HG03280 (cell line): ENCODE measurements around the gene MOV10.
"Not testable (repeated sequence)": the region's sequence is repeated elsewhere in the genome, so short reads cannot be mapped to it uniquely, and the experiment has no call there.

Source experiments
- ATAC-seq: cut with Tn5 transposase; IDR thresholded peaks from one replicate; pipeline ENCODE4 v1.9.1; 2021; ENCODE audit warnings: mild to moderate bottlenecking, moderate library complexity; ENCODE audit not compliant: unreplicated experiment

Gene MOV10

GRCh38 chr1:112674440-112674985, at the start of gene MOV10:
TSS of gene MOV10 (plus strand) at chr1:112674659. CDS start at chr1:112674913, 254 bp downstream.
- peak; percentile 49 for ATAC-seq

GRCh38 chr1:112625696-112626095, 48.8 kb upstream of the MOV10 start:
- ATAC-seq, result no peak

GRCh38 chr1:112626193-112626592, 48.3 kb upstream of the MOV10 start:
- ATAC-seq, result no peak

GRCh38 chr1:112626887-112627286, 47.6 kb upstream of the MOV10 start:
- ATAC-seq, result no peak

GRCh38 chr1:112628516-112628915, 45.9 kb upstream of the MOV10 start:
- no peak for ATAC-seq

GRCh38 chr1:112629256-112629655, 45.2 kb upstream of the MOV10 start:
- ATAC-seq, result no peak

GRCh38 chr1:112633628-112634027, 40.8 kb upstream of the MOV10 start:
- no peak for ATAC-seq

DNA sequence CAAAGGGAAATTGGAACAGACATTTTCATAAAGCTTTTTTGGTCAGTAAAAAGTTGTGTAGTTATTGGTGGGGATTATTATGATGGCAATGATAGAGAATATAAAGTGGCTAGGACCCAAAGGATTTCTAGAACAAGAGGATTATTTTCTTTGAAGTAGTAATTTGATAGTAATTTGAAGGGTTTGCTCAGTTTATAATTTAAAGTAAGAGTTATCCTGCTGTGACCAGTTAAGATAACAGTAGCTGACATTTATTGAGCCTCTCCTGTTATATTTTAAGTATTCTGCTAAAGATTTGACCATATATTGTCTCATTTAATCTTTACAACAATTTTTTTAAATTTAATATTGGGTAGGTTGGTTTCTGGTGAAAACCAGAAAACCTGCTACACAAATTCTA, 40.1 kb upstream of the MOV10 start:
- ATAC-seq, result no peak

DNA sequence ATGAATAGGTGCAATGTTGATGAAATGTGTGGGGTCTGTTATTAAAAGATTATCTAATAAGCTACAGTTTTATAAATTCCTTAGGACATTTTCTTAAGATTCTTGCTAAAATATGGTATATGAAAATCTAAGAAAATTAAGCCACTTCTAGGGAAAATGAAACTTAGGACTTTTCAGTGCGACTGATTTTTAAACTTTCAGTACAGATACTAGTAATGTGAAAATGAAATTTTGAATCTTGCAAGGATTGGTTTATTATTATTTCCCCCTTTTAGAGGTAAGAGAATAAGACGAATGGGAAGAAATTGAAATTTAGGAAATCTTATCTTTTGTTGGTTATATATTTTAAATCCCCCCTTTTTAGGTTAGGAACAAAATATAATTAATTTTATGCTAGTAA, 38.4 kb upstream of the MOV10 start:
- ATAC-seq, result peak; percentile 29

GRCh38 chr1:112636597-112637253, 37.7 kb upstream of the MOV10 start:
- ATAC-seq, result no peak

DNA sequence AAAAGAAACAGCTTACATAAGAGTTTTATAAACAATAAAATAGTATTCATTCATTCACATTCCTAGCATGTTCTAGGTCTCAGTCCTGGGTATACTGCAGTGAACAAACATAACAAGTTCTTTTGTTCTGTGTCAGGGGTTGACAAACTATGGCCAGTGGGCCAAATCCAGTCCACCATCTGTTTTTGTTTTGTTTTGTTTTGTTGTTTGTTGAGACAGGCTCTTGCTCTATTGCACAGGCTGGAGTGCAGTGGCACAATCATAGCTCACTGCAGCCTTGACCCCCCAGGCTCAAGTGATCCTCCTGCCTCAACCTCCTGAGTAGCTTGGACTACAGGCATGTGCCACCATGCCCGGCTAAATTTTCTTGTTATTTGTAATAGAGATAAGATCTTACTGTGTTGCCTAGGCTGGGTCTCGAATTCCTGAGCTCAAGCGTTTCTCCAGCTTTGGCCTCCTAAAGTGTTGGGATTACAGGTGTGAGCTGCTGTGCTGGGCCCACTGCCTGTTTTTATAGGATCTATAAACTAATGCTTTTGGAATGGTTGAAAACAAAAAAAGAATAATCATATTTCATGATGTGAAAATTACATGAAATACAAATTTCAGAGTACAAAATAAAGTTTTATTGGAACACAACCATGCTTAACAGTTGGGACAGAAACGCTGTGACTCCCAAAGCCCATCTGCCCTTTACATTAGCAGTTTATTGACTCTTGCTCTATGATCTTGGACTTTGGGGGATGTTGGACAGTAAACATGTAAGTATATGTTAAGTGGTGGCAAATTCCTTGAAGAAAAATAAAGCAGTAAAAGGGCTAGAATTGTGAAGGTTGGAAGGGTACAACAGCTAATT, 37.0 kb upstream of the MOV10 start:
- no peak for ATAC-seq

GRCh38 chr1:112638110-112638428, 36.4 kb upstream of the MOV10 start:
- no peak for ATAC-seq

- ATAC-seq, result not testable (repeated sequence)
Measured at GRCh38 chr1:112640437-112640836, 34.0 kb upstream of the MOV10 start.

GRCh38 chr1:112643080-112643479, 31.4 kb upstream of the MOV10 start:
- ATAC-seq, result no peak

DNA sequence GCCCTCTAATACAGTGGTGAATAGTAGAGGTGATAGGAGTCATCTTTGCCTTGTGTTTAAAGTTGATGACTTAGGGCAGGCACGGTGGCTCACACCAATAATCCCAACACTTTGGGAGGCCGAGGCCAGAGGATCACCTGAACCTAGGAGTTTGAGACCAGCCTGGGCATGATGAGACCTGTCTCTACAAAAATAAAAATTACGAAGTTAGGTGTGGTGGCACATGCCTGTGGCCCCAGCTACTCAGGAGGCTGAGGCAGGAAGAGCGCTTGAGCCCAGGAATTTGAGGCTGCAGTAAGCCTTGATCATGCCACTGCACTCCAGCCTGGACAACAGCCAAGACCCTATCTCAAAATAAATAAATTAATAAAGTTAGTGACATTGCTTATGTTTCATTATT, 28.2 kb upstream of the MOV10 start:
- ATAC-seq, result no peak

- ATAC-seq, result no peak
Measured at GRCh38 chr1:112651205-112651604, 23.3 kb upstream of the MOV10 start.

GRCh38 chr1:112665857-112666256, 8.6 kb upstream of the MOV10 start:
- ATAC-seq, result no peak

GRCh38 chr1:112666946-112667345, 7.5 kb upstream of the MOV10 start:
- ATAC-seq, result no peak

DNA sequence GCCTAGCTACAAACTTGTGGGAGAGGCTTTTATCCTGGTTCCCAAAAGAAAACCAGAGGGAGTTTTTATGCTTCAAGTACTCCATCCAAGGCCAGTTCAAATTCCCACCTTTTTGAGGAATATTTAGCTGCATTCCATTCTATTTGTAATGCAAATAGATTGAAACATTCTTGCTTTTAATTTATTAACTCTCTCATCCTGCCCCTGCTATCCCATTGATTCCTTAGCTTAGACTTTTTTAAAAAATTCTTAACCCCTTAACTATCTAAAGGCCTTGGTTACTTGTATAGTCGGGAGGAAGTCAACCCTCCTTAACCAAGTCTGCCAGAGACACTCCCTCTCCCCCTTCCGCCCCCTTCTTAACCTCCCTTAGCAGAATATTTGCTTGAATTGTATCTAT, 2.5 kb upstream of the MOV10 start:
- no peak for ATAC-seq

- ATAC-seq, result no peak
Measured at GRCh38 chr1:112672842-112673241, 1.6 kb upstream of the MOV10 start.

DNA sequence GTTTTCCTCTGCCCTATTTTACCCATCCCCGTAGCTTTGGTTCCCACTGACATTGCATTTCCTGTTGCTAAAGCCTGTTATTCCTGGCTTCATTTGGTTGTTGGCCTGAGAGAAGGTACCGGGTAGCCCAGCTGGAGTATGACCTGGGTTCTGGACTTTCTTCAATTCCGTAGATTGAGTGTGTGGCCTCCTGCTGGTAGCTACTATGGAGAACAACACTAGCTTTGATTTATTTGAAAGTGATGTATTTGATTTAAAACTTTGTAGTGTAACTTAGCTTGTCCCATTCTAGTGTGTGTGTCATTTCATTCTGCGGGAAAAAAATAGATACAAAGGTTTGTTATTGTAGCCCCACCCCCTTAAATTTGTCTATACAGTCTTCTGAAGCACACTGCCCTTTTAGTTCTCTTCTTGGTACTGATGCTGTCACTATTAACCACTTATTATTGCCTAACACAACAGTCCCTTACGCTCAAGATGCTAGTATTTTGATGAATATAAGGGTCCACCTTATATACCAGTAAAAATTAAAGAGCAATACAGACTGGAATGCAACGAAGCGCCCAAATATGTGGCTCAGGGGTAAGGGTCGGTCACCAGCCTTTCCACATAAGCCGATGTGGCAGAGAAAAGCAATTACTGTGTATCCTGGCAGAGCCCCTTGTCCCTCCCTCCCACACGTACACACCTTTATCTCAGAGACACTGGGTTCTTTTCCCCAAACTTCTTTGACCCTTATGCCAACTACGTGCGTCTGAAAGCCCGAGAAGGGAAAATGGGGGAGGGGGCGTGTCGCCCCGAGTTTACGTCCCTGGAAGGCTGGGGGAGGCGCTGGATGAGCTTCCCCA, 643 bp upstream of the MOV10 start:
- peak; percentile 5 for ATAC-seq
